ENCODE measurements around the gene NRN1L. TPM values are rescaled to one million over a fixed set of nuclear protein-coding genes. Genes with fewer than 3 reads are reported as not detected.
"Not testable (repeated sequence)": the region's sequence is repeated elsewhere in the genome, so short reads cannot be mapped to it uniquely, and the experiment has no call there.

Gene NRN1L
- total RNA-seq, 1 experiment from 2014 or later, result not detected

GRCh38 chr16:67882374-67883145 lies 2.1 kb upstream of the NRN1L start:
- no peak for DNase-seq (ENCODE audit: low read depth)

- no peak for DNase-seq (ENCODE audit: low read depth)
Observed at GRCh38 chr16:67883146-67883871, 1.4 kb upstream of the NRN1L start.

DNA sequence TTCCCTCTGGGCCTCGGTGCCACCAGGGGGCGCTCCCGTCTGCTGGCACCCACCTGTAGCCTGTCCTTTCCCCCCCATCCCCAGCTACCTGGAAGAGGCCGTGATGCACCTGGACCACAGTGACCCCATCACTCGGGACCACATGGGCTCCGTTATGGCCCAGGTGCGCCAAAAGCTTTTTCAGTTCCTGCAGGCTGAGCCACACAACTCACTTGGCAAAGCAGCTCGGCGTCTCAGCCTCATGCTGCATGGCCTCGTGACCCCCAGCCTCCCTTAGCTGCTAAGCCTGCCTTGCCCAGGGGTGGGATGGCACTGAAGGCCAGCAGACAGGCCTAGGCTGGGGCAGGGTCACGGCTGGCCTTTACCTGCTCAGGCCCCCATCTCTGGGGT lies 818 bp upstream of the NRN1L start:
- peak; percentile 50 for DNase-seq (ENCODE audit: low read depth)

DNA sequence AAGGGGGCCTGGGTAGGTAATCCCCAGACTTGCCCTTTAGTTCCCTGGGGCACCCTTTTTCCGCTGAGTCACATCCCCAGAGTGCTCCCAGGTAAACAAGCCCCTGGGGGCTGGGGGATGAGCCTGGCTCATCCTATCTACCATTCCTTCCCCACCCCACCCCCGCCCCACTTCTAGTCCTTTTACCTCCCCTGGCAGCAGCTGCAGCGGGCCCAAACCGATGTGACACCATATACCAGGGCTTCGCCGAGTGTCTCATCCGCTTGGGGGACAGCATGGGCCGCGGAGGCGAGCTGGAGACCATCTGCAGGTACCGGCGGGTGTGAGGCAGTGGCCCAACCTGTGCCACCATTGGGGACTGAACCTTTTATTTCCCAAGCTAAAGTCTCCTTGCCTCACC lies 860 bp downstream of the NRN1L start:
- no peak for DNase-seq (ENCODE audit: low read depth)

DNA sequence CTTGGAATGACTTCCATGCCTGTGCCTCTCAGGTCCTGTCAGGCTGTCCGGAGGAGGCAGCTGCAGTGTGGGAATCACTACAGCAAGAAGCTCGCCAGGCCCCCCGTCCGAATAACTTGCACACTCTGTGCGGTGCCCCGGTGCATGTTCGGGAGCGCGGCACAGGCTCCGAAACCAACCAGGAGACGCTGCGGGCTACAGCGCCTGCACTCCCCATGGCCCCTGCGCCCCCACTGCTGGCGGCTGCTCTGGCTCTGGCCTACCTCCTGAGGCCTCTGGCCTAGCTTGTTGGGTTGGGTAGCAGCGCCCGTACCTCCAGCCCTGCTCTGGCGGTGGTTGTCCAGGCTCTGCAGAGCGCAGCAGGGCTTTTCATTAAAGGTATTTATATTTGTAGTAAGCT lies 1.3 kb downstream of the NRN1L start:
- no peak for DNase-seq (ENCODE audit: low read depth)

- DNase-seq (ENCODE audit: low read depth), result no peak
Observed at GRCh38 chr16:67886387-67886786, 1.7 kb downstream of the NRN1L start.

GRCh38 chr16:67888331-67888730 lies 3.6 kb downstream of the NRN1L start:
- DNase-seq (ENCODE audit: low read depth), result no peak

GRCh38 chr16:67892375-67892774 lies 7.7 kb downstream of the NRN1L start:
- no peak for DNase-seq (ENCODE audit: low read depth)

GRCh38 chr16:67892899-67893742 lies 8.4 kb downstream of the NRN1L start, which contains the start of gene PSKH1:
Gene PSKH1 (plus strand): TSS chr16:67893254. CDS start chr16:67908750, 15,496 bp downstream.
- peak; percentile 96 for DNase-seq (ENCODE audit: low read depth)

DNA sequence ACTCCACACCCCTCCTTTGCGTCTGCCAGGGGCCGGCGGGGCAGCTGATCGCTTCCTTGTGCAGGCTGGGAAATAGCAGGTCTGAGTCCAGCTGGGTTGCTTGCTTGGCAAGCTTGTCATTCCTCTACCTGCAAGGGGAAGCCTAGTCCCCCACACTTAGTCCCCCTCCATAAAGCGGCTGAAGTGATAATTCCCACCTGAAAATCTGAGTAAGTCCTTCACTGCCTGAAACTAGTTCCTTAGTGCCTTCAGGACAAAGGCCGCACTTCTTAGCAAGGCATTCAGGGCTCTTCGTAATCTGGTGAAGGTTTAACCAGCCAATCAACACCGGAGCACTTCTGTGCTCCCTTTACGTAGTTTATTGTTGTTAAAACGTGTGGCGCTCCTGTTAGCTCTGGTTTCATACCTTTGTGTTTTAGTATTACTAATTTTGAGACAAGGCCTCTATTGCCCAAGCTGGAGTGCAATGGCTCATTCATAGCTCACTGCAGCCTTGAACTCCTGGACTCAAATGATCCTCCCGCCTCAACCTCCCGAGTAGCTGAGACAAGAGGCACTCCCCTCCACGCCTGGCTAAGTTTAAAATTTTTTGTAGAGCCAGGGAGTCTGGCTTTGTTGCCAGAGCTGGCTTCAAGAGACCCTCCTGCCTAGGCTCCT lies 9.2 kb downstream of the NRN1L start:
- no peak for DNase-seq (ENCODE audit: low read depth)

DNA sequence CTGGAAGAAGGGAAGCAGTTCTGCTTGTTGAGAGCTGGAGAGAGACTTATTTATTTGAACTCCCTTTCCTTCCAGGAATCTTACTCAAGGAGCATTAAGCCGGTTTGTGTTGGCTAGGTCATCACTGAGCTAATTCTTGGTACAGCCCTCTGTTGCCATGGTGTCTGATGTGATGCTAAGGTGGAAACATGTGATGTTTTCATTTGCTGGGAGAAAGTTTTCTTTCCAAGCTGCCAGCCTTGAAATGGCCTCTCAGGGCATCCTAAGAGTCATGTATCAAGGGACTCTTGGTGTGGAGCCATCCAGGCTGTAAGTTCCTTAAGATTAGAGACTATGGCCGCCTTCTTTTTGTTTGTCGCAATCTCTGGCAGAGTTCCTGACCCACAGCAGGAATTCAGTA lies 12.5 kb downstream of the NRN1L start:
- DNase-seq (ENCODE audit: low read depth), result no peak

DNA sequence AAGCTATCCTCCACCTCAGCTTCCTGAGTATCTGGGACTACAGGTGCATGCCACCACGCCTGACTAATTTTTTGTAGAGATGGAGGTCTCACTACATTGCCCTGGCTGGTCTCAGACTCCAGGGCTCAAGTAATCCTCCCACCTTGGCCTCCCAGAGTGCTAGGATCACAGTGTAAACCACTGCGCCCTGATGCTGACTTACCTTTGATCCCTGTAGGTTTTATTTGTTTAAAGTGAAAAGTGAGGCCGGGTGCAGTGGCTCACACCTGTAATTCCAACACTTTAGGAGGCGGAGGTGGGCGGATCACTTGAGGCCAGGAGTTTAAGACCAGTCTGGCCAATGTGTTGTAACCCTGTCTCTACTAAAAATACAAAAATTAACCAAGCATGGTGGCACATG lies 17.0 kb downstream of the NRN1L start:
- DNase-seq (ENCODE audit: low read depth), result no peak

DNA sequence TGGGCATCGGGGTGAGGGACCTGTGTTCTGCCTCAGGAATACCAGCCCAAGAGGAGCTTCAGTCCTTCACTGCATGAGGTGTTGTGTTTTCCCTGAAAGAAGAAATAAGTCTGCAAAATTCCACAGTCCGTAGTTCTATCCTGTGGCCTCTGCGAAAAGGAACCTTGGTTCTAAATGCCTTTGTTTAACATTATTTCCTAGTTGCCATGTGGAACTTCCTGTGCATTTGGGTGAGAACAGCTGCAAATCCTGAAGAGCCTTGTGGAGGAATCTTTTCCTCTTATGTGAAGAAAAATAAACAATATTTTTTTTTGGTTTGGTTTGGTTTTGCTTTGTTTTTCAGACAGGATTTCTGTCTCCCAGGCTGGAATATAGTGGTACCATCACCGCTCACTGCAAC lies 18.1 kb downstream of the NRN1L start:
- no peak for DNase-seq (ENCODE audit: low read depth)

GRCh38 chr16:67907397-67908180 lies 22.9 kb downstream of the NRN1L start:
- DNase-seq (ENCODE audit: low read depth), result no peak

GRCh38 chr16:67909056-67909742 lies 24.5 kb downstream of the NRN1L start:
- no peak for DNase-seq (ENCODE audit: low read depth)

- DNase-seq (ENCODE audit: low read depth), result no peak
Observed at GRCh38 chr16:67910158-67910557, 25.5 kb downstream of the NRN1L start.

GRCh38 chr16:67914758-67915495 lies 30.2 kb downstream of the NRN1L start:
- DNase-seq (ENCODE audit: low read depth), result no peak

DNA sequence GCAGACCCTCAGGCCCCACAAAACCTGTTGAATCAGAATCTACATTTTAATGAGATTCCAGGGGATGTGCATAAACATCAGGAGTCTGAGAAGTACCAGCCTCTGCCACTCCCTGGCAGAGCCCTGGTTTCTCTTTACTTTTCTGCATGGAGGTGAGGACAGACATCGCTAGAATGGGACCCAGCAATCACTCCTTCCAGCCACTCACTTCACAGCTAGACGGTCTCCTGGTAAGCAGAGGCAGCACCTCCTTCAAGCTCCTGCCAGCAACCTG lies 30.7 kb downstream of the NRN1L start:
- not testable (repeated sequence) for DNase-seq (ENCODE audit: low read depth)

DNA sequence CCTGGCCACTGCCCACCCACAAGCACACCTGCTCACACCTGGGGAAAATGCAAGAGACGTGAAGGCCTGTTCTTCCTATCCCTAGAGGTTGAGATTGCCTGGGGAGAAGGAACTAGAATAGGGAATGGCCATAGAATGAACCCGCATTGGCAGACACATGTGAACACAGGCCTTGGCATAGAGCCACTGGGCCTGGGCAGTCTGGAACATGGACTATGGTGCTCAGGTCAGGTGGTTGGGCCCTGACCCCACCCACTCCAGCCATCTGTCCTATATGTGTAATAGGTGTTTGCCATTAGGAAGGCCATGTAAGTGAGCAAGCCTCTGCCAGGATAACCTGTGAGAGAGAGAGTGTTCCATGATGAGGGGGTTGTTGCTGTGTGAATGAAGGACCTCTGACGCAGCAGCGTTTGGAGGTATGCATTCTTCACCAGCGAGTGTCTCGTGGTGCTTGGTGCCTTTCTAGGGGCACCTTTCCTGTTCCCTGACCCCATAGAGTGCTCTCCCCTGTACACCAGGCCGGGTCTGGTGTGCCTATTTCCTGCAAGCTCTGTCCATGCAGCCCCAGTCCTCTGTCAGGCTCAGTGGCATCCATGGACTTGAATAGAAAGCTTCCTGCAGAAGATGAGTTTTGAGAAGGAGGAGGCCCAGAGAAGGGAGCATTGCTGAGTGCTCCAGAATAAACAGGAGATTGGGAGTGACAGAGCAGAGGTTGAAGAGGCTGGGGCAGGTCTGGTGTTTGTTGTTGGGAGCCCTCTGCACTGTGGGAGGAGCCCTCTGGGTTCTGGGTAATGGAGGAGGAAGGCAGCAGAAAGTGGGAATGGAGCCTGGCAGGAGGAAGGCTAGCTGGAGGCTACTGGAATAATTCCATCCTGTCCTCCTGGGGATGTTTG lies 31.4 kb downstream of the NRN1L start:
- no peak for DNase-seq (ENCODE audit: low read depth)

Data from Daoy (cell line).